ENCODE data around the gene DFFB.

DFFB gene

GRCh38 chr1:3876716-3877115, 19.4 kb downstream of the DFFB start:
- no peak for DNase-seq

DNA sequence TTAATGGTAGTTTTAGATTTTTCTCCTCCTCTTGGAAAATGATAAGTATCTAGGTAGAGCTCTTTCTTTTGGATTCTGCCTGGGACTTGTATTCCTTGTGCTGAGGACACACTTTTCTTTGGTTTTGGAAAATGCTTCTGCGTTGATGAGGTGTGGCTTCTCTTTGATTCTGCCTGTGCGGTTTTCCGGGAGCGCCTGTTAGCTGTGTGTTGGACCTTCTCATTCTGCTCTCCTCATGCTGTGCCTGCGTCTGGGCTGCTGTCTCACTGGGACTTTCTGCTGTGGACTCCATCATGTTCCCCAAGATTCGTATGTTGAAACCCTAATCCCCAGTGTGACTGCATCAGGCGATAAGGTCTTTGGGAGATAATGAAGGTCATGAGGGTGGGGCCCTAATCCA, 21.8 kb downstream of the DFFB start:
- no peak for DNase-seq

DNA sequence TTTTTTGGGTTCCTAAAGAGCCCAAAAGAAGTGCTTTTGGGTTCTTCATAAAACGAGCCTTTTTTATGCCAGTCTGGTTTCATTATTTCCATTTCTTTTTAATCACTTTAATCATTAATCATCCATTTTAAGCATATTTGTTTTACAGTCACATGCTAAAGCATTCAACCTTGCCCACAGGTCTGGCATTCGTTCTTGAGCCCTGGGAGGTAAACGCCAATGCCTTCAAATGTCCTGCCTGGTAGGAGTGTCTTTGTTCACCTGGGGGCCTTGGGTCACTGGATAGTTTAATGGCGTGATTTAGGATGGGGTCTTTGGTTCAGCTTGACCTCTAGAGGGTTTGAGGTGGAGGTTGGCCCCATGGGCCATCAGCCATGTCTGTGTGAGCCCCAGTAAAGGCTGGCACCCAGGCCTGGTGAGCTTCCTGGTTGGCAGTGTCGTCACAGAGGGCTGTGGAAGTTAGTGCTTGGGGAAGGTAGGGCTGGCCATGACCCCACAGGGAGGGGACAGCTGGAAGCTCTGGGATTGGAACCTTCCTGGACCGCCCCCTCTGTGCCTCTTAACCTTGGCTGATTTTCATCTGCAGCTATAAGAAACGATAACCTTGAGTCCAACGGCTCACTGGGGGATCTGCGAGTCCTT, 22.6 kb downstream of the DFFB start:
- no peak for DNase-seq

DNA sequence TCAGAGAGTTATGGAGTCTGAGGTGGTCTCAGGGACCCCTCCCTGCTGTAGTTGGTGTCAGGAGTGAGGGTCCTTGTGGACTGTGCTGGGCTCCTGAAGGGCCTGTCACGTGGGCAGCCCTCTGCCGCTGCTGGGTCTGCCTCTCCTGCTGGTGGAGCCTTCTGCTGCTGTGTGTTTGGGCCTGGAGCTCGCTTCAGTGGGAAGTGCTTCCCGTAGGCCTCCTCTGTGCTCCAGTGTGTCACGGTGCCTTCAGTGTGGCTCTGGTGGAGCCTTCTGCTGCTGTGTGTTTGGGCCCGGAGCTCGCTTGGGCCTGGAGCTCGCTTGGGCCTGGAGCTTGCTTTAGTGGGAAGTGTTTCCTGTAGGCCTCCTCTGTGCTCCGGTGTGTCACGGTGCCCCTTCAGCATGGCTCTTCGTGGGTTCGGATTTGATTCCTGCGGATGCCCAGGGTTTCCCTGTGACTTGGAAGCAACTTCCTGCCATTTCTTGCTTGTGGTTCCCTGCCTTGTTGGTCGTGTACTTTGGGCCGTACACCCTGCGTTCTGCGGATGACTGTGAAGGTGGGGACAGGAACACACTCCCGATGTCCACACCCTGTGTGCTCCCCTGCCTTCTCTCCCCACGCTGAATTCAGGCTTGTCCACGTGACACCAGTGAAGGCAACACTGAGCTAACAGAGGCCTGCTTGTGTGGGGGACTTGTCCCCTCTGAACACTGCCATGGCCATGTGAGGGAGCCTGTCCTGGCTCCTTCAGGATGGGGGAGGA, 23.3 kb downstream of the DFFB start:
- DNase-seq, result no peak

DNA sequence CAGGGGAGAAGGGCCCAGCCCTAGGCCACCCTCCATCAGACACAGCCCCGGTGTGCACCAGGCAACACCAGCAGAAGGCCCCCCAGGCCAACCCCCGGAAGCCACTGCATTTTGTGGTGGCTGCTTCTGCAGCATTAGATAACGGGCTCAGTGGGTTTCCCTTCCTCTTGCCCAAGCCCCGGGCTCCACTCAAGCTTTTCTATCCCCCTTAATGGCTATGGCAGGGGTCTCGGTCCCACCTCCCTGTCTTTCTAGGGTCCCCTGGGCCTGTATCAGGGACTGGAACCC, 23.9 kb downstream of the DFFB start:
- DNase-seq, result no peak

DNA sequence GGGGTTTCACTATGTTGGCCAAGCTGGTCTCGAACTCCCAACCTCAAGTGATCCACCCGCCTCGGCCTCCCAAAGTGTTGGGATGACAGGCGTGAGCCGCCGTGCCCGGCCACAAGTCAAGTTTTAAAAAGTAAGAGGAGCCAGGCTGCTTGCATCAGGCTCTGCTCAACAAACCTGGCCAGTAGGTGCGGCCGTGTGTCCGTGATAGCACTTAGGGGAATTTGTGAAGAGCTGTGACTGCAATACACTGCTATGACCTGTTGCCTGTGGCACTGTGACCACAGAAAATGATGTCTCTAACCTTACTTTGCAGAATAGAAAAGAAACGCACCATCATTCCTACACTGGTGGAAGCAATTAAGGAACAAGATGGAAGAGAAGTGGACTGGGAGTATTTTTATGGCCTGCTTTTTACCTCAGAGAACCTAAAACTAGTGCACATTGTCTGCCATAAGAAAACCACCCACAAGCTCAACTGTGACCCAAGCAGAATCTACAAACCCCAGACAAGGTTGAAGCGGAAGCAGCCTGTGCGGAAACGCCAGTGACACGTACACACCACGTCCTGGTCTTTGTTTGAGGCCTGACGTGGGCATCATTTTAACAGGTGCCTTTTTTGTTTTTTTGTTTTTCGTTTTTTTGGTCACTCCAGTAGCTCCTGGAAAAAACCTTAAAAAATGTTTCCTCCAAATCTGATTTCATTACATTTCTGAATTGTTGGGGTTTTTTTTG, 26.1 kb downstream of the DFFB start:
- DNase-seq, result no peak

DNA sequence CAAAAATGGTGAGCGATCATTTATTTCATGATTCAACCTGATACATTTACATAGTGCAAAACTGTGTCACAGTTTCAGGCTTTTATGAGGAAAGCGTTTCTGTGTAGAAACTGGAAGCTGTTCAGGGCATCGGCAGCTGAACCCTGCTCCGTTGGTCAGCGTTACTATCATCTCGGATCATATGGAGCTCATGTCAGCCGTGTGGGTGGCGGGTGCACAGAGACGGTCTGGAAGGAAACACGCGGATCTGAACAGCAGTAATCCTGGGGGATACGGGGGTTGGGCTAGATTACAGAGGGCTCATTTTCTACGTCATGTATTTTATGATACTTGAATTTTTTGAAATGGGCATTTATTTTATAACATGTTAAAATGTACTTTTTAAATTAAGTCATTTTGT, 27.7 kb downstream of the DFFB start:
- DNase-seq, result no peak

GRCh38 chr1:3885611-3886010, 28.3 kb downstream of the DFFB start:
- no peak for DNase-seq

DNA sequence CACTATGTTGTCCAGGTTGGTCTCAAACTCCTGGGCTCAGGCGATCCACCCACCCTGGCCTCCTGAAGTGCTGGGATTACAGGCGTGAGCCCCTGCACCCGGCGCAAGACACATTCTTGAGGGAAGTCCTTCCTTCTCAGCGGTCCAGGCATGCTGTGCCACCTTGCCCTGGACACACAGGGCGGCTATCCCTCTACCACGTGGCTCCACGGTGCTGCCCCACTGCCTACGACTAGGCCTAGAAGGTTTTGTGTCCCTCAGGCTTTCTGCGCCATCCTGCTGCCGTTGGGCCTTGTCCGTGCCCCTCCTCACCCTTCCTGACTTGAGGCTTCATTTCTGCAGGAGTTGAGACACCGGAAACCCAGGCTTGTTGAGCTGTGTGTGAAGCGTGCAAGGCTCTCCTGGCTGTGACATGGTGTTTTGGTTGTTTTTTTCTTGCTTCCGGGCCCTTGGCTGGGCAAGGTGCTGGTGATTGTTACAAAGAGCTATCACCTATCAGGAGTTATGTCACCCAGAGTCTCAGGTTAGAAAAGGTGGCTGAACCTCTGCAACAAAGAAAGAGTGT, 28.9 kb downstream of the DFFB start:
- no peak for DNase-seq

- no peak for DNase-seq
Observed at GRCh38 chr1:3886691-3887090, 29.4 kb downstream of the DFFB start.

- DNase-seq, result no peak
Observed at GRCh38 chr1:3888301-3888700, 31.0 kb downstream of the DFFB start.

GRCh38 chr1:3889936-3890335, 32.7 kb downstream of the DFFB start:
- no peak for DNase-seq

GRCh38 chr1:3890389-3891328, 33.4 kb downstream of the DFFB start:
- DNase-seq, result peak; percentile 59

DNA sequence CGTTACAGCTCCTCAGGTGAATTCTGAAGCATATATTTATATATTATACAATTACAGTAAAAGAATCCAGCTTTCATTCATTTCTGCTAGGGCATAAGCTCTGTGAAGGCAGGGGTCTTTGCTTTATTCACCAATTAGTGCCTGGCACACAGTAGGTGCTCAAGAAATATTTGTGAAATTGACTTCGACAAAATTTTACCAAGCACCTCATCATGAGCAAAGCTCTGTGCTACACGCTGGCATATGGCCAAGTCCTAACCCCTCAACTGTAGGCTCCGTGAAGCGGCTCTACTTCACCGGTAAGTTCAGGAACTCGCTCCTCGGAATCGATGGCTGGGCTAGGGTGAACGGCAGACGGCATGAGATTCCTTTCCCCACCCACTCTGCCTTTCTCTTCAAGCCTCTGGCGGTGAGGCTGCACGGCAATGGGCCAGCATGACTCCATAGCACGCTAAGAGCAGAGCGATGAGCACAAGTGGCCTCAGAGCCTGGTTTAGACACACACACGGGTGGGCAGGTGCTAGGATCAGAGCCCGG, 34.1 kb downstream of the DFFB start:
- no peak for DNase-seq

GRCh38 chr1:3892748-3893147, 35.5 kb downstream of the DFFB start:
- DNase-seq, result no peak

GRCh38 chr1:3893190-3893589, 35.9 kb downstream of the DFFB start:
- no peak for DNase-seq

DNA sequence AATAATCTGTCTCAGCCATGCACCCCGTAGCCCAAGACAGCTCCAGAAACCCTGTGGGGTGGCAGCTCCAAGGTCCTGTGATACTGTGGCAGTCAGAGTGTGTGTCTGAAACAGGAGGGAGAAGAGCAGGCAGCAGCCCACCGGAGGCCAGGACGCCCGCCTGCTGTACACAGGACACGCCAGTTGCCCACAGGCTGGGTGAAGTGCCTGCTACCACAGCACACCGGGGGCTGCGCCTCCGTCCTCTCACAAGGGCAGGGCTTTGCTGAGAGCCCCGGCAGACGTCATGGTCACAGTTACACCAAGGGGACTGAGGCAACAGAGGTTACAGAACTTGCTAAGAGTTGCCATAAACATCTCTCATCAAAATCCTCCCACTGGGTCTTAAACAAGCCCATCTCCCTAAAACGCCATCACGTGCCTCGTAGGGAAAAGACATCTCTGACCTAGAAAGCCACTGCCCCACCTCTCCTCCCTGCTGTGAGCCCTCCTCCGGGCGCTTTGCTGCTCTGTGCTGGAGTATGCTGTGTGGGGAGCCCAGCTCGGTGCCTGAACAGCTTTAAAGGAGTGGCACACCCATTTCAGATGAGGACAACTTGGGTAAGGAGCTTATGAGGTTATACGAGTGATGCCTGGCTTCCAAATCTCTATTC, 37.5 kb downstream of the DFFB start:
- DNase-seq, result no peak

GRCh38 chr1:3895279-3895950, 38.1 kb downstream of the DFFB start:
- no peak for DNase-seq

DNA sequence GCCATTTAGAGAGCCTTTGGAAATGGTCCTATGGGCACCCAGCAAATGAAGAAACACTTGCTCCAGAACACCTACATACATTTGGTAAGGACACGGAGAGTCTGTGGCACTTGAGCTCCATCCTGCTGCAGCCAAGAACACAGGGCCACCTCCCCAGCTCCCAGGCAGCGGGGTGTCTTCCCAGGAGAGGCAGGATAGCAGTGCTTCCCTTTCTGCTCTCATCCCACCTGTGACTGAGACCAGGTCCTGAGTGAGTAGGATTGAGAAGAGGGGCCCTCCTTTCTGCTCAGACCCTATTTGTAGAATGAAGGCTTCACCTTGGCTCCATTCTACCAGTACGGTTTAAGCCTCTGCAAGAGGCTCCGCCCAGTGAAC, 38.7 kb downstream of the DFFB start:
- no peak for DNase-seq

- no peak for DNase-seq
Observed at GRCh38 chr1:3896396-3897000, 39.2 kb downstream of the DFFB start.

DNA sequence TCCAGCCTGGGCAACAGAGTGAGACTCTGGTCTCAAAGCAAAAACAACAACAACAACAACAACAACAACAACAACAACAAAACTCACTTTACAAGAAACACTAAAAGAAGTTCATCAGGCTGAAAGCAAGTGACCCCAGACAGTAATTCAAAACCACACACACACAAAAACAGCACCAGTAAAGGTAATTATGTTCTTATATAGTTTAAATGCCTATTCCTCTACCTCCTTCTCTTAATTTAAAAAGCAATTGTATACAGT, 41.1 kb downstream of the DFFB start:
- DNase-seq, result no peak

All from GDM1 (cell line).